SHP77 treated with DMSO at 0.1 percent for 48 hours (cell line): ENCODE data around the gene RSRC2.
"Not testable (repeated sequence)": the region's sequence is repeated elsewhere in the genome, so short reads cannot be mapped to it uniquely, and the experiment has no call there.

ENCODE experiments used
- DNase-seq: peaks from one replicate; lab custom pipeline; 2025; lab: John Stamatoyannopoulos, UW

RSRC2 gene

GRCh38 chr12:122486360-122486759, 40.4 kb downstream of the RSRC2 start:
- not testable (repeated sequence) for DNase-seq

GRCh38 chr12:122484385-122484784, 42.4 kb downstream of the RSRC2 start:
- DNase-seq, result not testable (repeated sequence)

- DNase-seq, result no peak
Observed at GRCh38 chr12:122483969-122484368, 42.8 kb downstream of the RSRC2 start.

GRCh38 chr12:122481861-122482260, 44.9 kb downstream of the RSRC2 start:
- no peak for DNase-seq

- no peak for DNase-seq
Observed at GRCh38 chr12:122480753-122481152, 46.0 kb downstream of the RSRC2 start.

GRCh38 chr12:122474324-122474716, 52.4 kb downstream of the RSRC2 start:
- no peak for DNase-seq

GRCh38 chr12:122473543-122474323, 53.0 kb downstream of the RSRC2 start:
- DNase-seq, result no peak

- peak; percentile 60 for DNase-seq
Observed at GRCh38 chr12:122471324-122472226, 55.2 kb downstream of the RSRC2 start.

- DNase-seq, result not testable (repeated sequence)
Observed at GRCh38 chr12:122470576-122470975, 56.2 kb downstream of the RSRC2 start.

GRCh38 chr12:122469856-122470255, 56.9 kb downstream of the RSRC2 start:
- not testable (repeated sequence) for DNase-seq

GRCh38 chr12:122467983-122468382, 58.8 kb downstream of the RSRC2 start:
- no peak for DNase-seq

- DNase-seq, result not testable (repeated sequence)
Observed at GRCh38 chr12:122464317-122465042, 62.3 kb downstream of the RSRC2 start.

- no peak for DNase-seq
Observed at GRCh38 chr12:122460641-122461040, 66.1 kb downstream of the RSRC2 start.

GRCh38 chr12:122460061-122460460, 66.7 kb downstream of the RSRC2 start:
- no peak for DNase-seq

- peak; percentile 63 for DNase-seq
Observed at GRCh38 chr12:122459211-122459610, 67.5 kb downstream of the RSRC2 start.

GRCh38 chr12:122458105-122459035, 68.4 kb downstream of the RSRC2 start:
- no peak for DNase-seq

GRCh38 chr12:122457627-122458026, 69.1 kb downstream of the RSRC2 start:
- DNase-seq, result no peak

GRCh38 chr12:122454739-122455138, 72.0 kb downstream of the RSRC2 start:
- no peak for DNase-seq

GRCh38 chr12:122454250-122454721, 72.5 kb downstream of the RSRC2 start:
- no peak for DNase-seq
